Neural progenitor cell (in vitro differentiated cells): ENCODE measurements around the gene CTNNA3. TPM values are rescaled to one million over a fixed set of nuclear protein-coding genes. Genes with fewer than 3 reads are reported as not detected.

Experiments used
- DNase-seq: peaks from one replicate; pipeline ENCODE4 v3.0.0-alpha.2; 2016; ENCODE audit warnings: low spot score
- H2AFZ ChIP-seq: fragments of 200-600 bp; sonication (generic); replicated peaks from 2 replicates; pipeline ENCODE4 v1.6.1; 2016; ENCODE audit warnings: antibody characterized with exemption
- H3F3A ChIP-seq: fragments of 200-600 bp; sonication (generic); 2 replicates; pipeline ENCODE4 v1.6.1; 2016; ENCODE audit warnings: antibody characterized with exemption, low read depth
- H3K27ac ChIP-seq: fragments of 200-600 bp; sonication (generic); 2 replicates; pipeline ENCODE4 v1.5.1; 2016; ENCODE audit warnings: mild to moderate bottlenecking
- H3K27me3 ChIP-seq: fragments of 200-600 bp; sonication (generic); 2 replicates; pipeline ENCODE4 v1.6.1; 2016; ENCODE audit warnings: mild to moderate bottlenecking, moderate library complexity
- H3K36me3 ChIP-seq: fragments of 200-600 bp; sonication (generic); 2 replicates; pipeline ENCODE4 v1.5.1; 2016
- H3K4me1 ChIP-seq: fragments of 200-600 bp; sonication (generic); 2 replicates; pipeline ENCODE4 v1.6.1; 2016; ENCODE audit warnings: mixed run types
- H3K4me2 ChIP-seq: fragments of 200-600 bp; sonication (generic); 2 replicates; pipeline ENCODE4 v1.6.1; 2016
- H3K4me3 ChIP-seq: fragments of 200-600 bp; sonication (generic); 2 replicates; pipeline ENCODE4 v1.5.1; 2016
- H3K79me2 ChIP-seq: fragments of 200-600 bp; sonication (generic); 2 replicates; pipeline ENCODE4 v1.6.1; 2016; ENCODE audit warnings: low read depth
- H3K9ac ChIP-seq: fragments of 200-600 bp; sonication (generic); 2 replicates; pipeline ENCODE4 v1.6.1; 2016
- H3K9me3 ChIP-seq: fragments of 200-600 bp; sonication (generic); 2 replicates; pipeline ENCODE4 v1.5.1; 2016; ENCODE audit warnings: low read depth
- H4K20me1 ChIP-seq: fragments of 200-600 bp; sonication (generic); 2 replicates; pipeline ENCODE4 v1.6.1; 2016; ENCODE audit warnings: low read depth
- H3K27ac Mint-ChIP-seq: 3 replicates; pipeline ENCODE4 v1.8.0; 2021; ENCODE audit warnings: mixed read lengths
- H3K27me3 Mint-ChIP-seq: 2 replicates; pipeline ENCODE4 v1.8.0; 2022; ENCODE audit warnings: low read depth, mild to moderate bottlenecking, inconsistent platforms, moderate library complexity, mixed read lengths; ENCODE audit not compliant: insufficient read depth
- H3K36me3 Mint-ChIP-seq: 3 replicates; pipeline ENCODE4 v1.8.0; 2021; ENCODE audit warnings: mixed read lengths
- H3K4me1 Mint-ChIP-seq: 3 replicates; pipeline ENCODE4 v1.8.0; 2021; ENCODE audit warnings: mixed read lengths
- H3K4me3 Mint-ChIP-seq: 3 replicates; pipeline ENCODE4 v1.8.0; 2021; ENCODE audit warnings: mild to moderate bottlenecking, moderate library complexity, mixed read lengths
- H3K9me3 Mint-ChIP-seq: 3 replicates; pipeline ENCODE4 v1.8.0; 2020; ENCODE audit warnings: mixed read lengths
- CTCF ChIP-seq: fragments of 200-600 bp; sonication (generic); IDR thresholded peaks from 2 replicates; pipeline ENCODE4 v1.5.1; 2017; ENCODE audit warnings: antibody characterized with exemption, mild to moderate bottlenecking
- EZH2 ChIP-seq: fragments of 200-600 bp; sonication (generic); IDR thresholded peaks from 2 replicates; pipeline ENCODE4 v1.6.1; 2017; ENCODE audit warnings: antibody characterized with exemption, mild to moderate bottlenecking, moderate library complexity
- EZH2phosphoT487 ChIP-seq: fragments of 200-600 bp; sonication (generic); IDR thresholded peaks from 2 replicates; pipeline ENCODE4 v1.6.1; 2017; ENCODE audit warnings: antibody characterized with exemption
- total RNA-seq: library from RNA; depleted of rRNA; stranded (reverse); fragments of >200 nt; gene quantifications from 2 replicates; pipeline ENCODE4 v1.2.3, GENCODE V29; 2015; ENCODE audit warnings: low replicate concordance

The CTNNA3 gene
- total RNA-seq, 1 donor from 2014 or later = 12.9 TPM

GRCh38 chr10:67629461-67629971 is 66.5 kb downstream of the CTNNA3 start:
- DNase-seq = peak; percentile 5
- Histone ChIP-seq H3K4me3 (no peak overlapping the region), H3K27ac (no peak overlapping the region), H3K27me3 (no peaks in the 10 kb centered on the region), H3K9ac (no peak overlapping the region), H3K9me3 (no peaks in the 10 kb centered on the region), H3K4me2 (no peak overlapping the region), H3K4me1 (peaks cover 8% of the 10 kb centered on the region), H4K20me1 (no peaks in the 10 kb centered on the region), H2AFZ (no peak overlapping the region), H3K79me2 (no peaks in the 10 kb centered on the region), H3K36me3 (no peaks in the 10 kb centered on the region), H3F3A (peaks cover 4% of the 10 kb centered on the region)
- Mint-ChIP-seq H3K27me3 (no peaks in the 10 kb centered on the region), H3K4me1 (peaks cover 14% of the 10 kb centered on the region), H3K9me3 (no peaks in the 10 kb centered on the region), H3K36me3 (no peaks in the 10 kb centered on the region), H3K27ac (peak overlapping the region; percentile 43), H3K4me3 (no peak overlapping the region)
- TF ChIP-seq CTCF (no peak), EZH2 (no peak), EZH2phosphoT487 (no peak)

GRCh38 chr10:67622984-67623383 is 73.0 kb downstream of the CTNNA3 start:
- Histone ChIP-seq H3K36me3 (no peaks in the 10 kb centered on the region), H3K4me3 (no peak overlapping the region), H3F3A (no peaks in the 10 kb centered on the region), H3K27me3 (no peaks in the 10 kb centered on the region), H4K20me1 (no peaks in the 10 kb centered on the region), H2AFZ (no peak overlapping the region), H3K79me2 (no peaks in the 10 kb centered on the region), H3K27ac (no peak overlapping the region), H3K4me1 (no peaks in the 10 kb centered on the region), H3K9ac (no peak overlapping the region), H3K9me3 (no peaks in the 10 kb centered on the region), H3K4me2 (no peak overlapping the region)
- Mint-ChIP-seq H3K9me3 (peaks cover 4% of the 10 kb centered on the region), H3K4me3 (no peak overlapping the region), H3K4me1 (peaks cover 3% of the 10 kb centered on the region), H3K36me3 (no peaks in the 10 kb centered on the region), H3K27ac (no peak overlapping the region), H3K27me3 (no peaks in the 10 kb centered on the region)
- no peak for DNase-seq
- no peak for TF ChIP-seq CTCF

GRCh38 chr10:67622511-67622910 is 73.5 kb downstream of the CTNNA3 start:
- Histone ChIP-seq H3F3A (no peaks in the 10 kb centered on the region), H3K4me1 (no peaks in the 10 kb centered on the region), H3K36me3 (no peaks in the 10 kb centered on the region), H2AFZ (no peak overlapping the region), H3K79me2 (no peaks in the 10 kb centered on the region), H3K4me2 (no peak overlapping the region), H4K20me1 (no peaks in the 10 kb centered on the region), H3K9ac (no peak overlapping the region), H3K27me3 (no peaks in the 10 kb centered on the region), H3K27ac (no peak overlapping the region), H3K4me3 (no peak overlapping the region), H3K9me3 (no peaks in the 10 kb centered on the region)
- peaks cover 3% of the 10 kb centered on the region for H3K4me1 Mint-ChIP-seq
- H3K4me3 Mint-ChIP-seq = no peak overlapping the region
- peaks cover 4% of the 10 kb centered on the region for H3K9me3 Mint-ChIP-seq
- DNase-seq = no peak
- H3K36me3 Mint-ChIP-seq = no peaks in the 10 kb centered on the region
- no peak overlapping the region for H3K27ac Mint-ChIP-seq
- no peak for TF ChIP-seq CTCF
- TF ChIP-seq EZH2 = no peak
- TF ChIP-seq EZH2phosphoT487 = no peak
- no peaks in the 10 kb centered on the region for H3K27me3 Mint-ChIP-seq
